Measurements from ENCODE around the gene METTL17. TPM values are rescaled to one million over a fixed set of nuclear protein-coding genes. Genes with fewer than 3 reads are reported as not detected.

Gene METTL17
- total RNA-seq, 1 experiment from 2014 or later, result 39.6 TPM

- CTCF ChIA-PET, result no interaction called here
- DNase-seq (ENCODE audit: low read depth, low spot score) (no peak), ATAC-seq (no peak)
- intact Hi-C loops (cut with micrococcal nuclease; ENCODE audit: unreplicated experiment) (no loop called here), in situ Hi-C loops (cut with HindIII; ENCODE audit: low pct_unique_long_range_greater_than_20kb, low sequenced_read_pairs) (no loop called here)
- no peak overlapping the region for H3K4me3 ChIP-seq (ENCODE audit: low read depth in 2 of 2, low read length in 2 of 2)
- no peaks in the 10 kb centered on the region for H3K36me3 ChIP-seq (ENCODE audit: control insufficient read depth, insufficient read depth, low read length)
- H3K4me1 ChIP-seq (ENCODE audit: control insufficient read depth, insufficient read depth, low read length), result no peaks in the 10 kb centered on the region
- TF ChIP-seq SIN3A (IDR thresholded peaks at IDR 0.05; ENCODE audit: borderline replicate concordance, insufficient read depth, low read depth, low read length) (no peak), TCF7L2 (IDR thresholded peaks at IDR 0.05; ENCODE audit: low read depth, low read length) (no peak), POLR2AphosphoS5 (IDR thresholded peaks at IDR 0.05; ENCODE audit: low read depth, low read length) (no peak)
- TF ChIP-seq, protein P1, sequence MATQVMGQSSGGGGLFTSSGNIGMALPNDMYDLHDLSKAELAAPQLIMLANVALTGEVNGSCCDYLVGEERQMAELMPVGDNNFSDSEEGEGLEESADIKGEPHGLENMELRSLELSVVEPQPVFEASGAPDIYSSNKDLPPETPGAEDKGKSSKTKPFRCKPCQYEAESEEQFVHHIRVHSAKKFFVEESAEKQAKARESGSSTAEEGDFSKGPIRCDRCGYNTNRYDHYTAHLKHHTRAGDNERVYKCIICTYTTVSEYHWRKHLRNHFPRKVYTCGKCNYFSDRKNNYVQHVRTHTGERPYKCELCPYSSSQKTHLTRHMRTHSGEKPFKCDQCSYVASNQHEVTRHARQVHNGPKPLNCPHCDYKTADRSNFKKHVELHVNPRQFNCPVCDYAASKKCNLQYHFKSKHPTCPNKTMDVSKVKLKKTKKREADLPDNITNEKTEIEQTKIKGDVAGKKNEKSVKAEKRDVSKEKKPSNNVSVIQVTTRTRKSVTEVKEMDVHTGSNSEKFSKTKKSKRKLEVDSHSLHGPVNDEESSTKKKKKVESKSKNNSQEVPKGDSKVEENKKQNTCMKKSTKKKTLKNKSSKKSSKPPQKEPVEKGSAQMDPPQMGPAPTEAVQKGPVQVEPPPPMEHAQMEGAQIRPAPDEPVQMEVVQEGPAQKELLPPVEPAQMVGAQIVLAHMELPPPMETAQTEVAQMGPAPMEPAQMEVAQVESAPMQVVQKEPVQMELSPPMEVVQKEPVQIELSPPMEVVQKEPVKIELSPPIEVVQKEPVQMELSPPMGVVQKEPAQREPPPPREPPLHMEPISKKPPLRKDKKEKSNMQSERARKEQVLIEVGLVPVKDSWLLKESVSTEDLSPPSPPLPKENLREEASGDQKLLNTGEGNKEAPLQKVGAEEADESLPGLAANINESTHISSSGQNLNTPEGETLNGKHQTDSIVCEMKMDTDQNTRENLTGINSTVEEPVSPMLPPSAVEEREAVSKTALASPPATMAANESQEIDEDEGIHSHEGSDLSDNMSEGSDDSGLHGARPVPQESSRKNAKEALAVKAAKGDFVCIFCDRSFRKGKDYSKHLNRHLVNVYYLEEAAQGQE (IDR thresholded peaks at IDR 0.05; ENCODE audit: insufficient read depth in 1 of 2, low read depth in 2 of 2, low read length in 1 of 2), result no peak
- TF ChIP-seq, protein P2, sequence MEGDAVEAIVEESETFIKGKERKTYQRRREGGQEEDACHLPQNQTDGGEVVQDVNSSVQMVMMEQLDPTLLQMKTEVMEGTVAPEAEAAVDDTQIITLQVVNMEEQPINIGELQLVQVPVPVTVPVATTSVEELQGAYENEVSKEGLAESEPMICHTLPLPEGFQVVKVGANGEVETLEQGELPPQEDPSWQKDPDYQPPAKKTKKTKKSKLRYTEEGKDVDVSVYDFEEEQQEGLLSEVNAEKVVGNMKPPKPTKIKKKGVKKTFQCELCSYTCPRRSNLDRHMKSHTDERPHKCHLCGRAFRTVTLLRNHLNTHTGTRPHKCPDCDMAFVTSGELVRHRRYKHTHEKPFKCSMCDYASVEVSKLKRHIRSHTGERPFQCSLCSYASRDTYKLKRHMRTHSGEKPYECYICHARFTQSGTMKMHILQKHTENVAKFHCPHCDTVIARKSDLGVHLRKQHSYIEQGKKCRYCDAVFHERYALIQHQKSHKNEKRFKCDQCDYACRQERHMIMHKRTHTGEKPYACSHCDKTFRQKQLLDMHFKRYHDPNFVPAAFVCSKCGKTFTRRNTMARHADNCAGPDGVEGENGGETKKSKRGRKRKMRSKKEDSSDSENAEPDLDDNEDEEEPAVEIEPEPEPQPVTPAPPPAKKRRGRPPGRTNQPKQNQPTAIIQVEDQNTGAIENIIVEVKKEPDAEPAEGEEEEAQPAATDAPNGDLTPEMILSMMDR (IDR thresholded peaks at IDR 0.05), result no peak
- peaks cover 2% of the 10 kb centered on the region; the same call in 1 of the 2 replicates for H3K27me3 ChIP-seq (ENCODE audit: control insufficient read depth, insufficient read depth, low read length)
- no TSS peak for BruUV-seq (replicated peaks)
- POLR2A ChIA-PET, result interaction anchor here (0.5 kb wide), 1 partner anchor 346 kb away, joined by 7 read pairs; no protein-coding TSS in a partner anchor
- H3K9me3 ChIP-seq (ENCODE audit: control insufficient read depth, insufficient read depth, low read depth, low read length), result no peaks in the 10 kb centered on the region
- no peak overlapping the region for H3K27ac ChIP-seq (ENCODE audit: low read length)
These were observed 28.5 kb downstream of the METTL17 start for GRCh38 chr14:21018286-21018685.

- no peak for DNase-seq (ENCODE audit: low read depth, low spot score)
- ATAC-seq, result no peak
- CTCF ChIA-PET, result no interaction called here
- POLR2A ChIA-PET, result no interaction called here
- Histone ChIP-seq H3K27ac (ENCODE audit: low read length) (no peak overlapping the region), H3K27me3 (ENCODE audit: control insufficient read depth, insufficient read depth, low read length) (peaks cover 2% of the 10 kb centered on the region; the same call in 1 of the 2 replicates), H3K4me3 (ENCODE audit: low read depth in 2 of 2, low read length in 2 of 2) (no peak overlapping the region), H3K4me1 (ENCODE audit: control insufficient read depth, insufficient read depth, low read length) (no peaks in the 10 kb centered on the region), H3K36me3 (ENCODE audit: control insufficient read depth, insufficient read depth, low read length) (no peaks in the 10 kb centered on the region), H3K9me3 (ENCODE audit: control insufficient read depth, insufficient read depth, low read depth, low read length) (no peaks in the 10 kb centered on the region)
- intact Hi-C loops (cut with micrococcal nuclease; ENCODE audit: unreplicated experiment), result no loop called here
- in situ Hi-C loops (cut with HindIII; ENCODE audit: low pct_unique_long_range_greater_than_20kb, low sequenced_read_pairs), result no loop called here
- BruUV-seq (replicated peaks), result no TSS peak
- TF ChIP-seq, protein P2 (IDR thresholded peaks at IDR 0.05), result no peak
- TF ChIP-seq SIN3A (IDR thresholded peaks at IDR 0.05; ENCODE audit: borderline replicate concordance, insufficient read depth, low read depth, low read length) (no peak), POLR2AphosphoS5 (IDR thresholded peaks at IDR 0.05; ENCODE audit: low read depth, low read length) (no peak)
These were observed 29.0 kb downstream of the METTL17 start for GRCh38 chr14:21018781-21019180.

Data from Panc1 (cell line).